Progenitor cell of endocrine pancreas (in vitro differentiated cells): ENCODE measurements around the gene PITX1. TPM values are rescaled to one million over a fixed set of nuclear protein-coding genes. Genes with fewer than 3 reads are reported as not detected.

Experiments
- DNase-seq: peaks from one replicate; pipeline ENCODE4 v3.0.0; 2021; ENCODE audit warnings: low spot score; ENCODE audit not compliant: unreplicated experiment
- H3K27ac Mint-ChIP-seq: 2 replicates; pipeline ENCODE4 v1.8.0; 2021; ENCODE audit warnings: mild to moderate bottlenecking, moderate library complexity, mixed read lengths
- H3K27me3 Mint-ChIP-seq: 2 replicates; pipeline ENCODE4 v1.8.0; 2021; ENCODE audit warnings: mixed read lengths
- H3K36me3 Mint-ChIP-seq: 2 replicates; pipeline ENCODE4 v1.8.0; 2022; ENCODE audit warnings: mixed read lengths; ENCODE audit not compliant: insufficient read depth
- H3K4me1 Mint-ChIP-seq: 2 replicates; pipeline ENCODE4 v1.8.0; 2021; ENCODE audit warnings: low read depth, mixed read lengths
- H3K4me3 Mint-ChIP-seq: 2 replicates; pipeline ENCODE4 v1.8.0; 2021; ENCODE audit warnings: low read depth, mild to moderate bottlenecking, moderate library complexity, mixed read lengths
- H3K9me3 Mint-ChIP-seq: 2 replicates; pipeline ENCODE4 v1.8.0; 2021; ENCODE audit warnings: low read depth, mixed read lengths
- CTCF ChIP-seq: fragments of 200-600 bp; sonication (generic); IDR thresholded peaks from one replicate; pipeline ENCODE4 v1.5.0; 2021; ENCODE audit warnings: antibody characterized with exemption, mild to moderate bottlenecking; ENCODE audit not compliant: unreplicated experiment
- total RNA-seq: library from RNA; stranded (reverse); gene quantifications from 2 replicates; pipeline ENCODE4 v1.2.1, GENCODE V29; 2021

Gene PITX1
- total RNA-seq, 1 donor from 2014 or later = 16.2 TPM

DNA sequence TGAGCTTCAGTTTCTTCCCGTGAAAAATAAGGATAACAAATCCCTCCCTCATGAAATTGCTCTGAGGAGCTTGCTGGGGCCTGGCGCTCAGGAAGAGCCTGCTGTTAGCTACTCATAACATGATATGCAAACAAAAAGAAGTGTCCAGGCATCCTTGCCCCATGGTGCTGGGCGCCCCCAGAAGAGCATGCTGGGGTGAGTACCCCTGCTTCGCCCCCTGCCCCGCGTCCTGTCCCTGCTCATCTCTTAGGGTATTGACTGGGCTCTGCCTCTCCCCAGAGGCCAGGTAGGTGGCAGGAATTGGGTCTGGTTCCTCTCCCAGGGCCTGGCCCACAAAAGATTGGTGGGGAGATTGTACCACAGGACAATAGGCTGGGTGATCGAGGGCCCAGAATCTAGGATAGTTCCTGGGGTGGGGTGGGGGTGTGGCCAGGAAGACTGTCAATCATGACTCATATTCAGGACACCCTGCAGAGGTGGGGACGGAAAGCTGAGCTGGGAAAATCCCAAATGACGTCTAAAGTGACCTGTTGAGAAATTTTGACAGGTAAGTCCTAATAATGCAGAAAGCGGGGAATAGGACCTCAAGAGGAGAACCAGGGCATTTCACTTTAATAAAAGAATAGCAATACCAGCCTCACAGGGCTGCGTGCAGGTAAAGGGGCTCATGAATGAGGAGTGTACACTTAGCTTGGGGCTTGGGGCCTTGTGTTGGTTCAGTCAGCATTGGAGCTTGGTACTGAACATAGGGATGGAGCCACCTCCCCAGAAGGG is 8.9 kb downstream of the PITX1 start:
- TF ChIP-seq CTCF = no peak
- no peaks in the 10 kb centered on the region for H3K9me3 Mint-ChIP-seq
- peaks cover 9% of the 10 kb centered on the region for H3K36me3 Mint-ChIP-seq
- no peak overlapping the region for H3K4me3 Mint-ChIP-seq
- DNase-seq = no peak
- H3K27me3 Mint-ChIP-seq = peaks cover 69% of the 10 kb centered on the region
- H3K27ac Mint-ChIP-seq = no peak overlapping the region
- H3K4me1 Mint-ChIP-seq = peaks cover 10% of the 10 kb centered on the region

DNA sequence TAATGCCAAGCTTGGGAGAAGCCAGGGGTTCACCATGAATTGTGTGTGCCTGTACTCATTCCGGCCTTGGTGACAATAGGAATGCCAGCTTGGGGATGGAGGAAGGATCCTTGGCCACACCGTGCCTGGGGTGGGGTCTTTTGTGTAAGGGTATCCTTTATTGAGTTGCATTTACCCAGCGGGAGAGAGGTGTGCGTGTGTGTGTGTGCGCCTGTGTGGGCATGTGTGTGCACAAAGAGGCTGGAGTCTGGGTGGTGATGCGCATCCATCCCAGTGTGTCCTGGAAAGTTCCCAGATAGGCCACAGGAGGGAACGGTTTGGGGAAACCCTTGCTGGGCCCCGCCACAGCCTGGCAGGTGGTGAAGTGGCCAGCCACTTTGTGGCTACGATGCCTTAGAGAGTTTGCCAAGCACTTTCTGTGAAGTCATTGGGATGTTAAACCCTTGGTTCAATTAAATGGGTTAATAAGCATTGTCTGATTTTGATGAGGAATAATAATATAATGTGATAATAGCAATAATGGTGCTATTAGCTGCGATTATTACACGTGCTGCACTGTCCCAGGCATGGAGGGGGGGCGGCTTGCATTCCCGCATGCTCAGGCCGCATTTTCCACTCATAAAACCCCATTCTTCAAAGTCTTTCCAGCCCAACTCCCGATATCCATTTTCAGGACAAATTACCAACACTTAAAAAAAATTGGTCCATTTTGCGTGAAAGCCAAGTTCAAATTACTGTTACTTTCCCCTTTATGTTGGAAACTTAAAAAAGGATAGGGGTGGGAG is 13.7 kb downstream of the PITX1 start:
- H3K4me3 Mint-ChIP-seq = no peak overlapping the region
- H3K27ac Mint-ChIP-seq = no peak overlapping the region
- no peaks in the 10 kb centered on the region for H3K36me3 Mint-ChIP-seq
- no peaks in the 10 kb centered on the region for H3K9me3 Mint-ChIP-seq
- DNase-seq = no peak
- peaks cover 42% of the 10 kb centered on the region for H3K27me3 Mint-ChIP-seq
- peaks cover under 1% of the 10 kb centered on the region for H3K4me1 Mint-ChIP-seq
- TF ChIP-seq CTCF = no peak

DNA sequence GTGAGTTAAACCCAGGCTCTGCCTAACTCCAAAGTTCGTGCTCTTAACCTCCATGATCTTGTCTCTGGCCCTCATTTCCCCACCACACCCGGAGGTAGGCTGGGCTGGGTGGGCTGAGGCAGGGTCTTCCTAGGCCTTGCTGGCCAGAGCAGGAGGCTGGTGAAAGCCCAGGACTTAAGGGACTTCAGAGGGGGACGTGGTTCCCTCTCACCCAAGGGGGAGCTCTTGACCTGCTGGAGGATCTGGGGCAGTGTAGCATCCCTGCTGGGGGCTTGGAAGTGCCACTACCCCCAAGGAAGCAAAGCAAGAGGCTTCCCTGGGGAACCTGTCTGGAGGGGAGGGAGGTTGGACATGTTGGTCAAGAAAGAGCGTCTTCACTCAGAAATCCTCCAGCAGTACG is 14.7 kb downstream of the PITX1 start:
- H3K36me3 Mint-ChIP-seq = no peaks in the 10 kb centered on the region
- no peak overlapping the region for H3K27ac Mint-ChIP-seq
- DNase-seq = no peak
- H3K9me3 Mint-ChIP-seq = no peaks in the 10 kb centered on the region
- no peak for TF ChIP-seq CTCF
- H3K27me3 Mint-ChIP-seq = peaks cover 38% of the 10 kb centered on the region
- H3K4me3 Mint-ChIP-seq = no peak overlapping the region
- no peaks in the 10 kb centered on the region for H3K4me1 Mint-ChIP-seq

GRCh38 chr5:135018457-135018856 is 15.6 kb downstream of the PITX1 start:
- no peaks in the 10 kb centered on the region for H3K36me3 Mint-ChIP-seq
- H3K4me3 Mint-ChIP-seq = no peak overlapping the region
- H3K9me3 Mint-ChIP-seq = no peaks in the 10 kb centered on the region
- peaks cover 4% of the 10 kb centered on the region for H3K4me1 Mint-ChIP-seq
- no peak overlapping the region for H3K27ac Mint-ChIP-seq
- TF ChIP-seq CTCF = no peak
- no peak for DNase-seq
- peaks cover 40% of the 10 kb centered on the region for H3K27me3 Mint-ChIP-seq

GRCh38 chr5:135016861-135017290 is 17.2 kb downstream of the PITX1 start:
- DNase-seq = no peak
- Mint-ChIP-seq H3K4me1 (peaks cover 5% of the 10 kb centered on the region), H3K4me3 (no peak overlapping the region)

More at GRCh38 chr5:135016861-135017290, 17.2 kb downstream of the PITX1 start:
- H3K36me3 Mint-ChIP-seq = no peaks in the 10 kb centered on the region
- H3K27me3 Mint-ChIP-seq = peaks cover 37% of the 10 kb centered on the region
- H3K27ac Mint-ChIP-seq = no peak overlapping the region
- no peaks in the 10 kb centered on the region for H3K9me3 Mint-ChIP-seq
- TF ChIP-seq CTCF = no peak
